Memory B cell (primary cell): ENCODE data around the gene PHOX2A.

Source experiments
- ATAC-seq: fragments of 150-1000 bp; cut with Tn5 transposase; 2 replicates; pipeline ENCODE4 v1.10.0; 2021; ENCODE audit warnings: low read depth, mild to moderate bottlenecking, moderate library complexity
- DNase-seq, 2 donors: peaks; one replicate each; pipeline ENCODE4 v3.0.0; 2022; ENCODE audit warnings: low spot score in 2 of 2
- H3K27ac Mint-ChIP-seq: one replicate; pipeline ENCODE4 v1.8.0; 2022; ENCODE audit warnings: mild to moderate bottlenecking, moderate library complexity, mixed read lengths
- H3K27me3 Mint-ChIP-seq: one replicate; pipeline ENCODE4 v1.8.0; 2022; ENCODE audit warnings: mixed read lengths
- H3K36me3 Mint-ChIP-seq: one replicate; pipeline ENCODE4 v1.8.0; 2022; ENCODE audit warnings: mild to moderate bottlenecking, mixed read lengths
- H3K4me1 Mint-ChIP-seq: one replicate; pipeline ENCODE4 v1.8.0; 2022; ENCODE audit warnings: mixed read lengths
- H3K4me3 Mint-ChIP-seq: one replicate; pipeline ENCODE4 v1.8.0; 2022; ENCODE audit warnings: mild to moderate bottlenecking, moderate library complexity, mixed read lengths
- H3K9me3 Mint-ChIP-seq: one replicate; pipeline ENCODE4 v1.8.0; 2022; ENCODE audit warnings: mixed read lengths

The PHOX2A gene

GRCh38 chr11:72233773-72234513 lies 10.0 kb downstream of the PHOX2A start:
- no peaks in the 10 kb centered on the region for H3K9me3 Mint-ChIP-seq
- H3K27ac Mint-ChIP-seq: peak overlapping the region; percentile 69
- H3K36me3 Mint-ChIP-seq: peaks cover 22% of the 10 kb centered on the region
- no peak for ATAC-seq
- no peak overlapping the region for H3K4me3 Mint-ChIP-seq
- no peak for DNase-seq
- no peaks in the 10 kb centered on the region for H3K27me3 Mint-ChIP-seq
- peaks cover 15% of the 10 kb centered on the region for H3K4me1 Mint-ChIP-seq

GRCh38 chr11:72233056-72233772 lies 10.8 kb downstream of the PHOX2A start:
- Mint-ChIP-seq H3K27ac (no peak overlapping the region), H3K4me1 (peaks cover 15% of the 10 kb centered on the region)
- DNase-seq: no peak

DNA sequence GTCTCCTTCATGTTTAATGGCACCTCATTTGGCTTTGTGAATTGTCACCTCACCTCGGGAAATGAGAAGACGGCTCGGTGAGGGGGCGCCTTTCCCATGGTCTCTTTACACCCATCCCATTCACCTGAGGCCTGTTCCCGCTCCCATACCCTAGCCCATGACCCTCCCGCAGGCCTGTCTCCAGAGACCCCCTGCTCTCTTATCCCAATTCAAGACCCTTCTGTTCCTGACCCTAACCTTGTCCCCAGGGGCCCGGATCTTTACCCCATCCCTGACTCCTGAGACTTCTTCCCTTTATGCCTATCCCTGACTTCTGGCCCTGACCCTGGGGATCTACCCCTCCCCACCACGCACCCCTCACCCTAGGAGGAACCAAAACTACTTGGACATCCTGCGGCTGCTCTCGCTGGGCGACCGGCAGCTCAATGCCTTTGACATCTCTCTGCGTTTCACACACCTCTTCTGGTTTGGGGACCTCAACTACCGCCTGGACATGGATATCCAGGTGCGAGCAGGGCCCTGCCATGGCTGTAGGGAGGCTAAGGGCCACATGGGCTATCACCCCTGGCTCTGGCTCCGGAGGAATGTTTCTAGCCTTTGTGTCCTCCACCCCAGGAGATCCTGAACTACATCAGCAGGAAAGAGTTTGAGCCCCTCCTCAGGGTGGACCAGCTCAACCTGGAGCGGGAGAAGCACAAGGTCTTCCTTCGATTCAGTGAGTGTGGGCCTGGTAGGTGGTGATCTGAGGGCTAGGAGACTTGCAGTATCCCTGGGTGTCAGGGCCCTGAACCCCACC lies 11.5 kb downstream of the PHOX2A start:
- H3K27ac Mint-ChIP-seq: peak overlapping the region; percentile 17

More at GRCh38 chr11:72233056-72233772, 10.8 kb downstream of the PHOX2A start:
- H3K27me3 Mint-ChIP-seq: no peaks in the 10 kb centered on the region
- H3K4me3 Mint-ChIP-seq: no peak overlapping the region
- H3K9me3 Mint-ChIP-seq: no peaks in the 10 kb centered on the region
- no peak for ATAC-seq
- H3K36me3 Mint-ChIP-seq: peaks cover 26% of the 10 kb centered on the region

DNA sequence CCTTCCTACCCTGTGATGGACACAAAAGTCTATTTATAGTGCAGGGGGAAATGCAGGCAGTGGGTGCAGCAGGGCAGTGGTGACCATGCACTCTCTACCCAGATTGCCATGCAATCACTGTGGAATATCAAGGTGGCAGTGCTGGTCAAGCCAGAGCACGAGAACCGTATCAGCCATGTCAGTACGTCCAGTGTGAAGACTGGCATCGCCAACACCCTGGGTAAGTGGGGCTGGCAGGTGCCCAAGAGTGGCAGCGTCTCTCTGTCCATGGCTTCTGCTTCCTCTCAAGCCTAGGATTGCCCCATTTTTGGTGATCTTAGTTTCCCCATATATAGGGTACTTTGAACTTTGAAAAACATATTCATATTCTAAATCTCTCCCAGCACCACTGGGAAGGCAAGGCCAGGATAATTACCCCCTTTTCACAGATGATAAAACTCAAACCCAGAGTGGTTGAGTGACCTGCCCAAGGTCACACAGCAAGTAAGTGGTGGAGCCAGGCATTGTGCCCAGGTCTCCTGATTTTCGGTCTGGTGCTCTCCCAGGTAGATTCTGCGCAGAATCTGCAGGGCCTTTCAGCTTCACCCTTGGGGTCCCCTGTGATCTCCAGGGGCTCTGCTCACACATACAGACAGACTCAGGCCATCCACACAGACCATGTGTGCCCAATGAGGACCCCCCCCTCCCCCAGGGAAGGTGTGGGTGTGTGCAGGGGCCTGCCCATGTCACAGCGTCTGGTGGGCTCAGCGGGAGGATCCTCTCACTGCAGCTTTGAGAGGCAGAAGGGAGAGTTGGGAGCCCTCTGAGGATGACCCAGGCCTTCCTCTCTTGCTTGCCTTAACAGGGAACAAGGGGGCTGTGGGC lies 12.3 kb downstream of the PHOX2A start:
- H3K27me3 Mint-ChIP-seq: no peaks in the 10 kb centered on the region
- no peak for ATAC-seq
- DNase-seq: no peak
- H3K4me3 Mint-ChIP-seq: no peak overlapping the region
- peak overlapping the region; percentile 17 for H3K27ac Mint-ChIP-seq
- H3K36me3 Mint-ChIP-seq: peaks cover 26% of the 10 kb centered on the region
- H3K4me1 Mint-ChIP-seq: peaks cover 15% of the 10 kb centered on the region
- H3K9me3 Mint-ChIP-seq: no peaks in the 10 kb centered on the region

More for the DNA sequence above, 11.5 kb downstream of the PHOX2A start:
- no peak for DNase-seq
- Mint-ChIP-seq H3K4me1 (peaks cover 15% of the 10 kb centered on the region), H3K4me3 (no peak overlapping the region), H3K9me3 (no peaks in the 10 kb centered on the region), H3K36me3 (peaks cover 26% of the 10 kb centered on the region), H3K27me3 (no peaks in the 10 kb centered on the region)
- no peak for ATAC-seq

DNA sequence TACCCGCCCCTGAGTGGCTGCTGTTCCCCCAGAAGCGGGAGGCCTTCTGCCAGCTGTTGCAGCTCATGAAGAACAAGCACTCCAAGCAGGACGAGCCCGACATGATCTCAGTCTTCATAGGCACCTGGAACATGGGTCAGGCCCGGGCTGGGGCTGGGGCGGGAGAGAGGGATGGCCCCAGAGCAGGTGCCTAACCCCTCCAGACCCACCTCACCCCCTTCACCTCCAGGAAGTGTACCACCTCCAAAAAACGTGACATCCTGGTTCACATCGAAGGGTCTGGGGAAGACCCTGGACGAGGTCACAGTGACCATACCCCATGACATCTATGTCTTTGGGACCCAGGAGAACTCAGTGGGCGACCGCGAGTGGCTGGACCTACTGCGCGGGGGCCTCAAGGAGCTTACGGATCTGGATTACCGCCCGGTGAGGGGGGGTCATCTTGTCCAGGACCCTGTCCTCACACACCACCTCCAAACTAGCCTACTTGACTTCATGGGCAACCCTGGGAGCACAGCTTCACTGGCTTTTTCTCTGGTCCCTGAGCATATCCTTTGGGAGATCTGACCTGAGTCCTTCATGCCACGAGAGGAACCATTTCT lies 13.1 kb downstream of the PHOX2A start:
- no peak overlapping the region for H3K4me3 Mint-ChIP-seq
- H3K27me3 Mint-ChIP-seq: no peaks in the 10 kb centered on the region
- H3K4me1 Mint-ChIP-seq: peaks cover 18% of the 10 kb centered on the region
- ATAC-seq (no peak), DNase-seq (no peak)
- H3K9me3 Mint-ChIP-seq: no peaks in the 10 kb centered on the region
- H3K27ac Mint-ChIP-seq: no peak overlapping the region
- H3K36me3 Mint-ChIP-seq: peaks cover 24% of the 10 kb centered on the region

- ATAC-seq (no peak), DNase-seq (no peak)
- Mint-ChIP-seq H3K27ac (no peak overlapping the region), H3K4me3 (no peak overlapping the region), H3K36me3 (peaks cover 24% of the 10 kb centered on the region), H3K9me3 (no peaks in the 10 kb centered on the region), H3K27me3 (no peaks in the 10 kb centered on the region), H3K4me1 (peaks cover 23% of the 10 kb centered on the region)
Observed at GRCh38 chr11:72229925-72230763, 13.8 kb downstream of the PHOX2A start.

- Mint-ChIP-seq H3K36me3 (peaks cover 20% of the 10 kb centered on the region), H3K27me3 (no peaks in the 10 kb centered on the region), H3K9me3 (no peaks in the 10 kb centered on the region), H3K4me1 (peaks cover 21% of the 10 kb centered on the region), H3K27ac (no peak overlapping the region), H3K4me3 (no peak overlapping the region)
- DNase-seq (no peak), ATAC-seq (no peak)
Observed at GRCh38 chr11:72229336-72229924, 14.5 kb downstream of the PHOX2A start.

DNA sequence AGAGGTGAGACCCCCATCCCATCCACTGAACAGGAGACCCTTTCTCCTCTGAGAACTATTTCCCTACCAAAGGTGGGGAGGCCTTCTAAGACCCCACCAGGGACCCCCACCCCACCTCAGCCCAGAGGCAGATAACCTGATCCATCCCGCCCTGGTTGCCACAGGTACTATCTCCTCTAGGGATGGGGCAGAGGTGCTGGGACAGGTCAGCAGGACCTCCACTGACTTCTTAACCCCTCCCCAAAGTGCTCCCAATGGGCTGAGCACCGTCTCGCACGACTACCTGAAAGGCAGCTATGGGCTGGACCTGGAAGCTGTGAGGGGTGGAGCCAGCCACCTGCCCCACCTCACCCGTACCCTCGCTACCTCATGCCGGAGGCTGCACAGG lies 15.1 kb downstream of the PHOX2A start:
- Mint-ChIP-seq H3K27me3 (no peaks in the 10 kb centered on the region), H3K4me1 (peaks cover 18% of the 10 kb centered on the region), H3K27ac (no peak overlapping the region), H3K4me3 (no peak overlapping the region), H3K36me3 (peaks cover 16% of the 10 kb centered on the region), H3K9me3 (no peaks in the 10 kb centered on the region)
- ATAC-seq (no peak), DNase-seq (no peak)

GRCh38 chr11:72228229-72228843 lies 15.6 kb downstream of the PHOX2A start:
- H3K9me3 Mint-ChIP-seq: no peaks in the 10 kb centered on the region
- H3K4me1 Mint-ChIP-seq: peaks cover 14% of the 10 kb centered on the region
- peaks cover 16% of the 10 kb centered on the region for H3K36me3 Mint-ChIP-seq
- ATAC-seq (no peak), DNase-seq (no peak)
- H3K4me3 Mint-ChIP-seq: no peak overlapping the region
- H3K27me3 Mint-ChIP-seq: no peaks in the 10 kb centered on the region
- no peak overlapping the region for H3K27ac Mint-ChIP-seq

DNA sequence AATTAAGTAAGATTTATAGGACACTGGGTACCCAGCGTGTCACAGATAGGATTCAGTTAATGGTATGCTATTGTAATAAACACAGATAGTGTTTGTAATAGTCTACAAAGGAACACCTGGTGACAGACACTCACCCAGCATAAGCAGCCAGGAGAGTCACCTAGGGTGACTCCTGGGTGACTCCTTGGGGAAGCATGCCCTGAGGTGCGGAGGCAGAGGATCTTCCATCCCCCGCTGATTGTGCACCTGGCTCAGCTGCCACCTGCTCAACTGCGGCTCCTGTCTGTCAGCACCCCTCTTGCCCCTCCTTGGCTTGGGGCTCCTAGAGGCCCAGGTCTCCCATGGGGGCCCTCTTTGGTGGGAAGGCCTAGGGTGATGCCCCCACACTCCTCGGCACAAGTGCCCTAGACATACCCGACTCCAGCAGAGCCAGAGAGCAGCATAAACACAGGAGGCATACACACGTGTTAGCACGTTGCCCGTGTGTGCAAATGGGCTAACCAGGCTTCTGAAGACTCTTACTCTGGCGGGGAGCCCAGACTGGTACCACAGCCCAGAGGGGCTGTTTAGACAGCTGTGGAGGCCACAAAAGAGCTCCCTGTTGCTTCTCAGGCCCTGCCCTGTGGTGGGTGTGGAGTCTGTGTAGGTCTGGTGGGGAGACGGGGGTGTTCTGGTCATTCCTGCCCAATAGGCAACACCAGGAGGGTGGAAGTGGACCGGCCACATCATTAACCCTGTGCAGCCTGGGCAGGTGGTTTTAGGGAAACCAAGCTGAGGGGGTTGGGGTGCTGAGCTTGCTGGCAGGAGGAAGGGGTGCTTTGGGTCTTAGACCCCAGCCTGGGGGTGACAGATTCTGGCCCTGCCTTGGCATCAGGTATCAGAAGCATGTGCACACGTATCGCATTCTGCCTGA lies 16.4 kb downstream of the PHOX2A start:
- Mint-ChIP-seq H3K36me3 (peaks cover 16% of the 10 kb centered on the region), H3K27ac (no peak overlapping the region), H3K9me3 (no peaks in the 10 kb centered on the region), H3K4me3 (no peak overlapping the region), H3K27me3 (no peaks in the 10 kb centered on the region), H3K4me1 (peaks cover 15% of the 10 kb centered on the region)
- no peak for ATAC-seq
- DNase-seq: no peak

DNA sequence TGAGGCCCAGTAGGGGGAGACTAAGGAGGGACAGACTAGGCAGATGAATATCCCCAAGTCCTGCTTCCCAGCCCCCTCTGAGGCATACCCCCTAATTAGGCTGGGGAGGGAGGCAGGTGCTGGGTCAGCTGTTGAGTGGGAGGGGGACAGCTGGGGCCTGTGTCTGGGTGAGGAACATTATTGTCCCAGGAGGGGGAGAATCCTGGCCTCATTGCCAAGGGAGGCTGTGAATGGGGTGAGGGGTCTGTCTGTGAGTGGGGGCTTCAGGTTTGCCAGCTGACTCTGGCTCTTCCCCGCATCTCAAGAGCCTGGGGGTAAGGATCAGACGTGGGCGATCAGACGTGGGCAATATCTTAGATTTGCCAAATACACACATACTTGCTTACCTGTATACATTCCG lies 17.3 kb downstream of the PHOX2A start:
- Mint-ChIP-seq H3K4me3 (no peak overlapping the region), H3K27ac (no peak overlapping the region), H3K36me3 (peaks cover 13% of the 10 kb centered on the region), H3K9me3 (no peaks in the 10 kb centered on the region), H3K27me3 (no peaks in the 10 kb centered on the region), H3K4me1 (peaks cover 21% of the 10 kb centered on the region)
- DNase-seq (no peak), ATAC-seq (no peak)
